IgD-negative memory B cell (primary cell): ENCODE data around the gene TPR. TPM values are rescaled to one million over a fixed set of nuclear protein-coding genes. Genes with fewer than 3 reads are reported as not detected.
A peak's percentile ranks its signal among the peaks of the same experiment; 100 is the strongest.

Experiments
- H3K27ac Mint-ChIP-seq, 3 donors: one replicate each; pipeline ENCODE4 v1.8.0; 2020 to 2022; ENCODE audit warnings: mild to moderate bottlenecking in 3 of 3, mixed read lengths in 3 of 3, moderate library complexity in 1 of 3
- H3K27me3 Mint-ChIP-seq: one replicate; pipeline ENCODE4 v1.8.0; 2021; ENCODE audit warnings: mixed read lengths
- H3K36me3 Mint-ChIP-seq: one replicate; pipeline ENCODE4 v1.8.0; 2020; ENCODE audit warnings: mild to moderate bottlenecking, mixed read lengths
- H3K4me1 Mint-ChIP-seq, 3 donors: one replicate each; pipeline ENCODE4 v1.8.0; 2020 to 2022; ENCODE audit warnings: mixed read lengths in 3 of 3, mild to moderate bottlenecking in 1 of 3
- H3K4me3 Mint-ChIP-seq, 4 donors: one replicate each; pipeline ENCODE4 v1.8.0; 2020 to 2022; ENCODE audit warnings: mild to moderate bottlenecking in 4 of 4, mixed read lengths in 4 of 4, moderate library complexity in 3 of 4
- H3K9me3 Mint-ChIP-seq, 3 donors: one replicate each; pipeline ENCODE4 v1.8.0; 2020 to 2021; ENCODE audit warnings: mixed read lengths in 3 of 3, mild to moderate bottlenecking in 1 of 3
- polyA plus RNA-seq: library from polyadenylated mRNA; unstranded; fragments of 300-500 nt; fragmentation: Illumina TruSeq; gene quantifications from one replicate; pipeline ENCODE4 v1.2.3, GENCODE V29; 2021

Gene TPR
- polyA plus RNA-seq, 1 donor from 2014 or later = 64.2 TPM

GRCh38 chr1:186286615-186287315 is 88.3 kb downstream of the TPR start:
- H3K27ac Mint-ChIP-seq = no peak overlapping the region
- H3K4me1 Mint-ChIP-seq = no peaks in the 10 kb centered on the region

GRCh38 chr1:186283374-186283773 is 91.7 kb downstream of the TPR start:
- H3K27me3 Mint-ChIP-seq = peaks cover 7% of the 10 kb centered on the region
- H3K36me3 Mint-ChIP-seq = no peaks in the 10 kb centered on the region
- H3K27ac Mint-ChIP-seq = no peak overlapping the region
- H3K9me3 Mint-ChIP-seq = no peaks in the 10 kb centered on the region
- H3K4me3 Mint-ChIP-seq = no peak overlapping the region
- H3K4me1 Mint-ChIP-seq = no peaks in the 10 kb centered on the region

More at GRCh38 chr1:186286615-186287315, 88.3 kb downstream of the TPR start:
- H3K27me3 Mint-ChIP-seq = peaks cover 7% of the 10 kb centered on the region
- no peak overlapping the region for H3K4me3 Mint-ChIP-seq
- peaks cover 0 to 2% (median 0%) of the 10 kb centered on the region in 3 donors for H3K9me3 Mint-ChIP-seq
- H3K36me3 Mint-ChIP-seq = no peaks in the 10 kb centered on the region

DNA sequence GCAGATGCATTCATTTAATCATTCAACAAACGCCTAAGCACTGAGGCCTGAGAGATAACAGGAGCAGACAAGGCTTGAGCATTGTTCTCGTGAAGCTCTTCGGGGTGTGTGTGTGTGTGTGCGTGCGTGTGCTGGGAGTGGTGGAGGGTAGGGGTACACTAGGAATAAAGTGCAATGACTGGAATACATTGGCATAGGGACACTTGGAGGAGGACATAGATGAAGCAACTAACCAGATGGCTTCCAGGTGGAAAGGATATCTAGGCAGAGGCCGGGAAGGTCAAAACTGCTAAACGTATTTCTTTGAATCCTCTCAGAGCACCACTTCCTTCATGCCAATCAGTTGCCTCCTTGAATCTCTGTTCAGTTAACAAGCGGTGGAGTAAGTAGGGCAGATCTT is 92.6 kb downstream of the TPR start:
- Mint-ChIP-seq H3K4me3 (peak overlapping the region in 1 of 4 donors; percentile 59), H3K27ac (no peak overlapping the region), H3K27me3 (peaks cover 5% of the 10 kb centered on the region), H3K4me1 (no peaks in the 10 kb centered on the region), H3K9me3 (no peaks in the 10 kb centered on the region), H3K36me3 (no peaks in the 10 kb centered on the region)

GRCh38 chr1:186275822-186276221 is 99.2 kb downstream of the TPR start:
- Mint-ChIP-seq H3K27ac (no peak overlapping the region), H3K27me3 (no peaks in the 10 kb centered on the region), H3K4me1 (no peaks in the 10 kb centered on the region), H3K9me3 (no peaks in the 10 kb centered on the region), H3K4me3 (no peak overlapping the region), H3K36me3 (no peaks in the 10 kb centered on the region)

GRCh38 chr1:186272486-186272885 is 102.6 kb downstream of the TPR start:
- no peaks in the 10 kb centered on the region for H3K9me3 Mint-ChIP-seq
- peaks cover 2% of the 10 kb centered on the region for H3K27me3 Mint-ChIP-seq
- H3K27ac Mint-ChIP-seq = no peak overlapping the region
- peaks cover 0 to 2% (median 0%) of the 10 kb centered on the region in 3 donors for H3K4me1 Mint-ChIP-seq
- H3K4me3 Mint-ChIP-seq = no peak overlapping the region
- no peaks in the 10 kb centered on the region for H3K36me3 Mint-ChIP-seq

DNA sequence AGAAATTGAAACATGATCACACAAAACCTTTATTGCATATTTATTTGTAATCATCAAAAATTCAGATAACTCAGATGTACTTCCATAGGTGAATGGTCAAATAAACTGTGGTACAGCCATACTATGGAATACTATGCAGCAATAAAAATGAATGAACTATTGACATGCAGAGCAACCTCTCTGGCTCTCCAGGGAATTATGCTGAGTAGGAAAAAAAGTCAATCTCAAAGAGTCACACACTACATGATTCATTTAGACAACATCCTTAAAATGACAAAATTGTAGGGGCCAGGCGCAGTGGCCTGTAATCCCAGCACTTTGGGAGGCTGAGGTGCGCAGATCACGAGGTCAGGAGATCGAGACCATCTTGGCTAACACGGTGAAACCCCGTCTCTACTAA is 104.0 kb downstream of the TPR start:
- Mint-ChIP-seq H3K9me3 (peaks cover 0 to 1% (median under 1%) of the 10 kb centered on the region in 3 donors), H3K4me1 (peaks cover 0 to 2% (median 0%) of the 10 kb centered on the region in 3 donors)

More for the DNA sequence above, 104.0 kb downstream of the TPR start:
- H3K27me3 Mint-ChIP-seq = peaks cover 2% of the 10 kb centered on the region
- no peaks in the 10 kb centered on the region for H3K36me3 Mint-ChIP-seq
- no peak overlapping the region for H3K4me3 Mint-ChIP-seq
- H3K27ac Mint-ChIP-seq = no peak overlapping the region

Other genes with a start within 250 kb of the TPR start
- gene PRG4, start 79.0 kb downstream of the TPR start, polyA plus RNA-seq = not detected
- gene ODR4, start 585 bp upstream of the TPR start, polyA plus RNA-seq = 6.5 TPM
- gene PDC, start 85.9 kb upstream of the TPR start, polyA plus RNA-seq = not detected